Measurements from ENCODE around the gene PDGFC.
"Not testable (repeated sequence)": the region's sequence is repeated elsewhere in the genome, so short reads cannot be mapped to it uniquely, and the experiment has no call there.

The PDGFC gene

DNA sequence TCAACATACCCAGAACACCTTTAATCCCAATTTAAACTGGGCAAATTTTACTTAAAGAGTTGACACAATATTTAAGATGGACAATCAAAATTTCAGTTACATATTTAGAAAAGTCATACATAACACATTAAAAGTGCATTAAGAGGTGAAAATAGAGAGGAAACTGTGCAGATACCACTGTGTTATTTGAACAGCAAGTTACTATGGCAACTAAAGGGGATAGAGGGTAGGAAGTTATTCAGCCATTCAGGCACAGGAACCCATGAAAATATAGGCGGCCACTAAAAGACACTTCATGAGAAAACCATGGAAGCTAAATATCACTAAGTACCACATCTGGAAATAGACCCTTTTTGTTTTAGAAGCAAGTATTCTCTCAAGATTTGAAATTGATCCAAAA, 75.1 kb downstream of the PDGFC start:
- no peak for DNase-seq

- no peak for DNase-seq
Observed at GRCh38 chr4:156894234-156894633, 77.4 kb downstream of the PDGFC start.

DNA sequence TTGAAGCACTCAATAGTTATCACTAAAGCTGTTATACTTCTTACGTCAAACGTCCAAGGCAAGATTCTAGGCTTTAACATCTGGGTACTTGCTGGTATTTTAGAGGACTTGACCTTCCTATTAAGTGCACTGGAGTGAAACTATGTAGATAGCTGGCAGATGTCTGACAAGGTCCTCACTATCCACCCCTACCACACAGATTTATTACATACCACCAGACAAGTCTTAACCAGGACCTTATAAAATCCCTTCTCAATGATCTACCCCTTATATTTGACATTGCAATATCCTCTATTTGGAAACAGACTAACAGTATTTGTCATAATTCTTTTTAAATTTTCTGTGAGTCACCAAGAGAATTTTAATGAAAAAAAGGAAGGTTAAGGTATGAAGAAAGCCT, 78.8 kb downstream of the PDGFC start:
- DNase-seq: no peak

DNA sequence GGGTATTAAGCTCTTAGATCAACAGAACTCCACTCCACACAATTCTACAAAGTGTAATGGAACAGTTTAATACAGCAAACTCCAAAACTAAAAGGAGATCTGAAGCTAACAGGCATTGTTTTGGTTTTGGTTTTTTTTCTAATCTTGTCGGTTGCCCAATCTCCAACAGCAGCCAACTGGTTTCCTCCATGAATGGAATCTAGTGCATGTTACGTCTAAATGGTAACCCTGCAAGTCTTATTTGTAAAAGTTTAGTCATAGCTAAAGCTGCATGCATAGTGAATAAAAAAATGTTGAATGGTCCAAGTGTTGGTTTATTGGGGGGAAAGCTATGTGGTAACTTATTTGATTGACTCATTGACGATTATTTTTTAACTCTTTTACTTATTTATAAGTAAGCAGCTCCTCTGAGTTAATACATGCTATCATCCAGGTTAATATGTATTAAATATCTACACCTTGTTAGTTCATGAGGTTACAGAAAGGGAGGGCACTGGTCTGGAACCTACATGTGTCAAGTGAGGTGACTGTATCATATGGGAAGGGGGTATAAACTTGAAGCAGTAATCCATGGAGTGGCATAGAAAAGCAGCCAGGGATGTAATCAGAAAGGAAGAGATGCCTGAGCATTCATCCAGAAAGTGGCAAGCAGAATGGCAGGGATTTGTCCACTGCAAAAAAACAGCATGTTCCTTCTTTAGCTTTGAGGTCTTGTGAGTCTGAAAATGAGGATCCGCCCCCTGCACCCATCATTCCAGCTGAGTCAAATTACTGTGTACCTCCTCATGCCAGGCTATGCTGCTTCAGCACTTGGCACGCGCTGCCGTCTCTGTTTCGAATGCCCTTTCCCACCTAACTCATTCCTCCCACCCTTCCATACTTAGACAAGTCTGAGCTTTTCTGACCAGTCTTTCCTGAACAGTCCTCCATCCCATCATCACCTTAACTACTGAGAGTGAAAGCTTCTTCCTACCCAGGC, 81.7 kb downstream of the PDGFC start:
- peak; percentile 55 for DNase-seq

DNA sequence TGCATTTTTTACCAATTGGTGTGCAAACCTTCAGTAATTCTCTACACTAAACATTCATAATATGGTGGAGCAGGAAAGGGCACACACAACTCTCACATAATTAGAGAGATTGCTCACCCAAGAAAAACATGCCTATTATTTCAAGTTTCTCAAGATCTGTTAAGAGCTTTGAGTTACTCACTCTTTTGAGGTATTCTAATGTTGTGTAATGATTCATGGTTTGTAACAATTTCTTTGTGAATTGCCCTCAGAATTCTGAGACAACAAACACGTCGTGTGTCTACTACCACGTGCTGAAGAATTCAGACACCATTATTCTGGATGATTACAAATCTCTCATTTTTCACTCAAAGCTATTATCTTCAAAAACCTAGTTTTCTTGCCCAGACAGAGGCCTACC, 82.8 kb downstream of the PDGFC start:
- DNase-seq: no peak

- no peak for DNase-seq
Observed at GRCh38 chr4:156886481-156886880, 85.1 kb downstream of the PDGFC start.

DNA sequence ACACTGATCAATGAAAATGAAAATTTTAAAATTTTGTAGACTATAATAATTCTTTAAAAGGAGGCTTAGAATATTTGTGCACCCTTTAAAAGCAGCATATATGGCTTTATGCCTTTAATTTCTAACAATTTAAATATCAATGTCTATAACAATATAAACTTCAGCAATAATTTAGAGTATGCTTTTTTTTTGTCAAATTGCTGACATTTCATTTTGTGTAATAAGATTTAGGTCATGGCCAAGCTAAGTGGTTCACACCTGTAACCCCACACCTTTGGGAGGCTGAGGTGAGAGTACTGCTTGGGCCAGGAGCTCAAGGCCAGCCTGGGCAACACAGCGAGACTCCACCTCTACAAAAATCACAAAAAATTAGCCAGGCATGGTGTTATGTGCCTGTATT, 86.2 kb downstream of the PDGFC start:
- DNase-seq: no peak

GRCh38 chr4:156884183-156884582, 87.4 kb downstream of the PDGFC start:
- DNase-seq: peak; percentile 18

GRCh38 chr4:156875704-156876103, 95.9 kb downstream of the PDGFC start:
- DNase-seq: no peak

GRCh38 chr4:156875055-156875454, 96.5 kb downstream of the PDGFC start:
- no peak for DNase-seq

GRCh38 chr4:156873799-156874198, 97.8 kb downstream of the PDGFC start:
- no peak for DNase-seq

DNA sequence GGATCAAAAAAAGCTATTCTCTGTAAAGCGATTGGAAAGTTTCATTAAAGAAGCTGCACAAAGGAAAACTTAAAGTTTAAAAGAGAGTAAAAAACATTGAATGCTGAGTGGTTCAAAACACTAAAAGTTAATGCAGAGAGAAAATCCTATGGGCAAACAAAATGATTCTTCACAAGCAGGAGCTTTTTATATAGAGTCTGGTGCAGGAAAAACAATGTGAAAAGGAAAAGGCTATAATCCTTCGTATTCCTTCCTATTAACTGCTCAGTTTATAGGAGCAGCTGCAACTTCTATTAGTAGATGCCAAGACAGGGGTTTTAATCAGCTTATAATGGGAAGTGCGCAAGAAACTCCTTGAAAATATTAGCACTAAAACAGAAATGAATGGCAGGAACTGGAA, 100.7 kb downstream of the PDGFC start:
- DNase-seq: no peak

DNA sequence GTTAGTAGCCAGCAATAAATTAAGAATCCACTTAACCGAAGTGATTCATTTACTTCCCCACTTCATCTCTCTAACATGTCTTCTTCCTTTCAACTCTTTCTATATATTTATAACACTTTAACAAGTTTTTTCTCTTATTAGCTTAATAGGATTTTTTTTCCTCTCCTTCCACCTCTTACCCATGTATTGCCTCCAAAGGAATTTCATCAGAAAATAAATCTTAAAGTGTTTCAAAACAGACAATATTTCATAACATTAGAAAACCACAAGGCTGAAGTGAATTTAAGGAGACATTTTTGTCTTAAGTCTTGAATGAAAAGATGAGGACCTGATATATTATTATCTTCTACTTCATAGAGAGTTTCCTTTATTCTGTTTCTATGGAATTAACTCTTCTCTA, 101.5 kb downstream of the PDGFC start:
- no peak for DNase-seq

GRCh38 chr4:156866088-156866487, 105.5 kb downstream of the PDGFC start:
- DNase-seq: not testable (repeated sequence)

- DNase-seq: no peak
Observed at GRCh38 chr4:156865451-156865850, 106.1 kb downstream of the PDGFC start.

- DNase-seq: no peak
Observed at GRCh38 chr4:156858071-156858470, 113.5 kb downstream of the PDGFC start.

DNA sequence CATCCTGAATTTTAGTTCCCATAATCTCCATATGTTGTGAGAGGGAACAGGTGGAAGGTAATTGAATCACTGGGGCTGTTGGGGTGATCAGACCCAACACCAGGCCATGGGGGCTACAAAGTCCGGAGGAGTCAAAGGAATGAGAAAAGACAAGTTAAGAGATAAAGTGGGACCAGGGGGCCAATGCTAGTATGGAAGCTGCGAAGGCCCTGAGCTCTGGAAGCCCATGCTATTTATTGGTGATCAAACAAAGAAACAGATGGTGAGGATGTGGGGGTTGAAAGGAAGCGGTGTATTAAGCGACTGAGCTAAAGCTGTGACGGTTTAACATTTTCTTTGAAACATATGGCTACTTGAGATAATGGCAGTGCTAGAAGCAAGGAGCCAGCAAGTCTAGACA, 132.8 kb downstream of the PDGFC start:
- DNase-seq: peak; percentile 26

GRCh38 chr4:156837625-156838345, 133.8 kb downstream of the PDGFC start:
- DNase-seq: no peak

- no peak for DNase-seq
Observed at GRCh38 chr4:156832886-156833285, 138.7 kb downstream of the PDGFC start.

DNA sequence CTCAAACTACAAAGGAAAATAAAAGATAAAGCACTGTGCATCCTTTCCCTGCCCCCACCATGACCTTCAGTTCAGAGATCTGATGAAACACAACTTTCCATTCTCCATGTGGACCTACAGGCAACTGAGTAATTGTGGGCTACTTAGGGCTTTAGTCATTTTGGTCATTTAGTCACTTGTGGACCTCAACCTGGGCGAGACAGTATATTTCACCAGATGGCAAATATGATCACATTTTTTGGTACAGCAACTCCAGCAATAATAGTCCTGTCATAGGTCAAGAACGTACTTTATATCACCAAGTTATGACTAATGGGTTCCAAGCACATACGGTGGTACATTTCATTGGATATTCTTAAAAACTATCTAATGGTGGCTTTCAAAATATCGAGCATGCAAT, 141.2 kb downstream of the PDGFC start:
- peak; percentile 11 for DNase-seq

DNA sequence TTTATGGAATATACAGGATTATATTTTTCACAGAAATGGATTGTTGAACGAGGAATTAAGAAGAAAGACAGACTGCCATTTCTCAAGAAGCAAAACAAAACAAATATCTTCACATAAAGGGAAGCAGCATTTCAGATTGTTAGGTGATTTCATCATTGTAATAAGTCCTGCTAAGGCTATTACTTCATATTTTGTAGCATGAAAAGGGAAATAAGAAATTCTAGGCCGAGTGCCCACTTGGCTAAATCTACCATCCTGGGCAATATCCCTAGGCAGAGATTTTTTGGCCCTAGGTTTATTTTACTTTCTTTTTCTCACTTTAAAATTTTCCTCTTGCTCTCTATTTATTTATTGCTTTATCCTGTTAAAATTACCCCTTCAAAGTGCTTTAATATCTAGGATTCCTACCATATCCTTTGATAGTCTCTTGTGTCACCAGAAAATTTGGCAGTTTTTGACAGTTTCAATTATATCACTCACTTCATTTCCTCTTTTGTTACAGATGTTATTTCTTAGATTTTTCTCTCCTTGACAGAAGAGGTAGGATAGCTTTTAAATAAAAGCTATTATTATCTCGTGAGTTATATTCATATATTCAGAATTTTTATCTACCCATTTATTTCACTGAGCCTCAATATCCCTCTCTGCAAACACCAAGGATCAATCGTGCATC, 142.3 kb downstream of the PDGFC start:
- DNase-seq: peak; percentile 49

- no peak for DNase-seq
Observed at GRCh38 chr4:156827519-156827918, 144.1 kb downstream of the PDGFC start.

- no peak for DNase-seq
Observed at GRCh38 chr4:156825074-156825473, 146.5 kb downstream of the PDGFC start.

All from OCI-M1 (cell line).